Activated naive CD4-positive, alpha-beta T cell treated with anti-CD3 and anti-CD28 coated beads, Interleukin-2, amount 50 U/mL, for 72 hours (primary cell): ENCODE measurements around the gene MARCO. TPM values are rescaled to one million over a fixed set of nuclear protein-coding genes. Genes with fewer than 3 reads are reported as not detected.

Experiments
- ATAC-seq, 2 donors: fragments of 150-1000 bp; cut with Tn5 transposase; 2 replicates each; pipeline ENCODE4 v1.10.0; 2021; ENCODE audit warnings: mild to moderate bottlenecking in 2 of 2, moderate library complexity in 2 of 2
- DNase-seq, 2 donors: peaks; one replicate each; pipeline ENCODE4 v3.0.0; 2021 to 2022; ENCODE audit warnings: low spot score in 2 of 2
- H3K27ac Mint-ChIP-seq, 2 donors: one replicate each; pipeline ENCODE4 v1.8.0; 2022; ENCODE audit warnings: mild to moderate bottlenecking in 2 of 2, mixed read lengths in 2 of 2
- H3K36me3 Mint-ChIP-seq, 2 donors: one replicate each; pipeline ENCODE4 v1.8.0; 2022; ENCODE audit warnings: mixed read lengths in 2 of 2
- H3K9me3 Mint-ChIP-seq, 2 donors: one replicate each; pipeline ENCODE4 v1.8.0; 2022; ENCODE audit warnings: mixed read lengths in 2 of 2
- total RNA-seq, 2 donors: library from RNA; stranded (reverse); gene quantifications; one replicate each; pipeline ENCODE4 v1.2.3, GENCODE V29; 2022

MARCO gene
- total RNA-seq, 2 donors from 2014 or later, result not detected

DNA sequence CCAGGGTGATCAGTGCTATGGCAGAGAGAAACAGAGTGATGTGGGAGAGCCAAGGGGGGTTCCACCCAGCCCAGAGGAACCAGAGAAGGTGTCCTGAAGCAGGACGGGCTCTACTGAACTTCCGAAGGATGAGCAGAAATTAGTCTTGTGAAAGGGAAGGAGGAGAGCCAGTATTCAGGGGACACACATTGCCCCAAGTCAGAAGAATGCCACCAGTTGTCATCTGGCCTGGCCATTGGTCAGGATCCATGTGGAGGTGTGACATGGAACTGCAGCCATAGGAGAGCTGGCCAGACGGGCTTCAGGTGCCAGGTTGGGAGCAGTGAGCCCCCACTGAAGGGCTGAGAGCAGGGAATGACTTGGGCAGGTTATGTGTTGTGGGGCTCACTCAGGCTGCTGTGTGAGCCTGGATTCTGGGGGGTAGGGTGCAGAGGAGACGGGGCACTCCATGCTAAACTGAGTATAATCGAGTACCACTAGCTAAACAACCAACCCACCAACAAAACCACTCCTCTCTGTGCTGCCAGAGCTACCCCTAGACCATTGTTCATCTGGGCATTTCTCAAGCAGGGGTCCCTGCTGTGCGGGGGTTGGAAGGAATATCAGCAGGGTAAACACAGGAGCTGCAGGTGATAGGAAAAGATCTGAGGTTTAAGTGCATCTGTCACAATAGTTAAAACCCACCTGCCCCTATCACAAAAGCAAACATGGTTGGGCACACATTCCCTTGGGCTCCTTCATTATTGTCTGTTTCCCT is 25.3 kb downstream of the MARCO start:
- peaks cover 0 to 2% of the 10 kb centered on the region in 2 donors for H3K9me3 Mint-ChIP-seq
- ATAC-seq (no peak), DNase-seq (no peak)
- H3K27ac Mint-ChIP-seq, result no peak overlapping the region
- no peaks in the 10 kb centered on the region for H3K36me3 Mint-ChIP-seq

DNA sequence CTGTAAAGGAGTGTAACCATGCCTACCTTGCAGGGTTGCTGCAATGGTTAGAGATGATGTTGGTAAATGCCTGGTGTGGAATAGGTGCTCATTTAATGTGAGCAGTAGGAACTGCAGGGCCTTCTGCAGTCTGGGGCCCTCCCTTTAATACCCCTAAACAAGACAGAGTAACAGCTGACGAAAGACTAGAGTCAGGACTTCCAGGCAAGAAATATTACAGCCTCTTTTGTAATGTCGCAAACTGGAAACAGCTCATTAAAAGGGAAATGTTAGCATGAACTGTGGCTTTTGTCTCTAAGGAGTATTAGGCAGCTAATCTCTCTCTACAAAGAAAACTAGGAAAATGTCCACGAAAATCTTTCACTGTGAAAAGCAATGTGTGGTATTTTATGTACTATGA is 26.0 kb downstream of the MARCO start:
- Mint-ChIP-seq H3K27ac (no peak overlapping the region), H3K9me3 (no peaks in the 10 kb centered on the region), H3K36me3 (no peaks in the 10 kb centered on the region)
- no peak for ATAC-seq
- DNase-seq, result no peak

DNA sequence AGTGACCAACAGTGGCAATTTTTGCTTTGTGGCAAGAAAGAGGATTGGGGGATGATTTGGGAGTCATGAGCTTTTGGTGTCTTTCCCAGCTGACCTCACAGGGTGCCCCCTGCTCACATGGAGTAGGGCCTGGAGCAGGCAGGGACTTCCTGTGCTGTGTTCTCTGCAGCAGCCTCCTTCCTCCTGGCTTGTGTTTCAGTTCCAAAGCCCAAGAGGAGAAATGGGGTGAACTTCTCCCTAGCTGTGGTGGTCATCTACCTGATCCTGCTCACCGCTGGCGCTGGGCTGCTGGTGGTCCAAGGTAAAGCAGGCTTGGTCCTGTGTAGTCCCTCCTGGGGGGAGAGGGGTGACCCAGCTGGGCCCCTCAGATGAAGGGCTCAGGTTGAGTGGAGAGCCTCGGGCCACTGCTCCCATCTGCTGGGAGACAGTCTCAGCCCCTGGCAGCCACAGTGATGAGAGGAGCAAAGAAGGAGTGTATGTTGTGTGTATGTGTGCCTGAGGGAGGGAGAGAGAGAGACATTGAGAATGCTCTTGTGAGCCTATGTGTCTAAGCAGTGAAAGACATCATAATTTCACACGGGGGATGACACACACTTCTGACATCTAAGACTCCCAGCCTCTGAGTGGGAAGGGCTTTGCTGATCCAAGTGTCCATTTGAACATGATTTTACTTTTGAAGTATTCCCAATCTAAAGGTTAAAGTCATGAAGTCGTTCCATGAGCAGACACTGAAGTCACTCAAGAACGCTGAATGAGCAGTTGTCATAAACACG is 27.2 kb downstream of the MARCO start:
- DNase-seq, result no peak
- H3K27ac Mint-ChIP-seq, result peak overlapping the region in 1 of 2 donors; percentile 19
- no peaks in the 10 kb centered on the region for H3K9me3 Mint-ChIP-seq
- ATAC-seq, result no peak
- H3K36me3 Mint-ChIP-seq, result no peaks in the 10 kb centered on the region

DNA sequence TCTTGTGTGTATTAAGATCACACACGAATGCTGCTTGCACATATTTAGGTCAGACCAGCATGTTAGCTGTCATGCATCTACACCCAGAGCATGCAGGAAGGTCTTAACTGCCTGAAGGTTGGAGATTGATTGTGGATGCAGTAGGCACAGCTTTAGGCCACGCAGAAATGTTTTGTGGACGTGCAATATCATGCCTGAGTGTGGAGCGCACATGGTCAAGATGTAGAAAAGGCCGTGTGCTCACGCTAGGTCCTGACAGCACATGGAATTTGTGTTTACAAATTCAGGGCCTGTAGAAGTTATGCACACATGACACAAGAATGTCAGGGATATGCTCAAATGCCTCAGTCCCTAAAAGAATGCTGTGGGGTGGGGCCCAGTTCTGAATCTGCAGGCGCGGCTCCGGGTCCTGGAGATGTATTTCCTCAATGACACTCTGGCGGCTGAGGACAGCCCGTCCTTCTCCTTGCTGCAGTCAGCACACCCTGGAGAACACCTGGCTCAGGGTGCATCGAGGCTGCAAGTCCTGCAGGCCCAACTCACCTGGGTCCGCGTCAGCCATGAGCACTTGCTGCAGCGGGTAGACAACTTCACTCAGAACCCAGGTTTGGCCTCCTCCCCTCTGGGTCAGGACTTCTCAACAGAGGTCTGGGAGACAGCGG is 27.9 kb downstream of the MARCO start:
- Mint-ChIP-seq H3K27ac (no peak overlapping the region), H3K9me3 (no peaks in the 10 kb centered on the region), H3K36me3 (no peaks in the 10 kb centered on the region)
- ATAC-seq, result no peak
- DNase-seq, result no peak

DNA sequence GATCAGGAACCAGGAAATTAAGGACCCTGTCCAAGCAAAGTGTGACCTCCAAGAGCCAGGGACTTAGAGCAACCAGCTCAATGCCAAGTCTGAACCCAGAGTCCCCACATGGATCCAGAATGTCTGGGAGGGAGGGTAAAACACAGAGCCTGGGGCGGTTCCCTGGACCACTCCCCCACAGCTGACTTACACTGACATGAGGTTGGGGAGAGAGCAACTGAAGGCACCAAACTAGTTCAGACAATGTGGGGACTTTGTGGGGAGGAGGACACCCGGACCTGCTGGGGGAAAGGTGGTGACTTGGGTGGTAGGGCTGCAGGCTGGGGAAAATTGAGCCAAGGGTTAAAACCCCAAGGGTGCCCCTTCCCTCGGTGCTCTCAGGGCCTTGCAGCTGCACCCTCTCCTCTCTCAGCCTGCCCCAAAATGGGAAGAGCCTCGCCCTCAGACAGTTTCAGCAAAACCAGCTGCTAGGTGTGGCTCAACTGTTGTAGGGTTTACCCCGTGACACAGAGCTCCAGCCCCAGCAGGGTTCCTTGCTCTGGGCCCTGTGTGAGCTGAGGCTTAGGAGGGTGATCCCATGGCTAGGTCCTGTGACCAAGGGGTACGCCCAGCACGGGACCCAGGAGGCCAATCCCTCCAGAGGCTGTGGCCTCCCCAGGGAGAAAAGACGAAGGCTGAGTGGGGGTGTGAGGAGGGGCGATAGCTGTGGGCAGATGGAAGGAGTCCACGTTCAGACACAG is 28.6 kb downstream of the MARCO start:
- Mint-ChIP-seq H3K9me3 (no peaks in the 10 kb centered on the region), H3K27ac (no peak overlapping the region), H3K36me3 (no peaks in the 10 kb centered on the region)
- DNase-seq (no peak), ATAC-seq (no peak)

DNA sequence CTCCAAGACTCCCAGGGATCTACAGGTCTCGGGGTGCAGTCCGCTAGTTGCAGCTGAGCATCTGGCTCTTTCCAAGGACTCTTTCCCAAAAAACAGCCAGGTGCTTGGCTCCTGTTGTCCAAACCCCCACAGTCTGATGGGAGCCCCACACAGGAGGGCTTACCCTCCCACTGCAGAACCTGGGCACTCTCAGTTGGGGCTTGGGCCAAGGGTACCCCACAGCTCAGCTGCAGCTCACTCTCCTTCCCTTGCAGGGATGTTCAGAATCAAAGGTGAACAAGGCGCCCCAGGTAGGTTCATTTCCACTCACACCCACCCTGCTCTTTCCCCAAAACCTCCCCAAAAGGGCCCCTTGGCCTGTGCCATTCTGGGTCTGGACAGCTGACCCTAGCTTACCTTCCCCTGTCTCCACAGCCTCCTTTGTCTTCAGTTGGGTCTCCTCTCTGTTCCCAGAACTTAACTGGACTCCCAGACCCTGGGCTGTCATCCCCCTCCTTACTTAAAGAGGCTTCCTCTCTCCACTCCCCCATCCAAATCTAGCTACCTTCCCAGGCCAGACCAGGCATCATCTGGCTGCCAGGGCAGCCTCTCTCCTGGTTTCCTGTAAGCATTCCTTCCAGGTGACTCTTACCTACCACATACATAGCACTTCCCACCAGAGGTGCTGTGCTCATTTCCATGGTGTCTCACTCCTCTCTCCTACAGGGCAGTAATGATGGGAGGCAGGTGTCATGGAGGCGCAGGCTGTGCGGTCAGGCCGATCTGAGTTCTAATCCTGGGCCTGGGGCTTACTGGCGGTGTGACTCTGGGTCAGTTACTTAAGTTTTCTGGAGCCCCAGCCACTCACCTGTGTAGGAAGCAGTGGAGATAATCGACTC is 29.5 kb downstream of the MARCO start:
- ATAC-seq (no peak), DNase-seq (no peak)
- H3K9me3 Mint-ChIP-seq, result no peaks in the 10 kb centered on the region
- H3K36me3 Mint-ChIP-seq, result no peaks in the 10 kb centered on the region
- no peak overlapping the region for H3K27ac Mint-ChIP-seq

DNA sequence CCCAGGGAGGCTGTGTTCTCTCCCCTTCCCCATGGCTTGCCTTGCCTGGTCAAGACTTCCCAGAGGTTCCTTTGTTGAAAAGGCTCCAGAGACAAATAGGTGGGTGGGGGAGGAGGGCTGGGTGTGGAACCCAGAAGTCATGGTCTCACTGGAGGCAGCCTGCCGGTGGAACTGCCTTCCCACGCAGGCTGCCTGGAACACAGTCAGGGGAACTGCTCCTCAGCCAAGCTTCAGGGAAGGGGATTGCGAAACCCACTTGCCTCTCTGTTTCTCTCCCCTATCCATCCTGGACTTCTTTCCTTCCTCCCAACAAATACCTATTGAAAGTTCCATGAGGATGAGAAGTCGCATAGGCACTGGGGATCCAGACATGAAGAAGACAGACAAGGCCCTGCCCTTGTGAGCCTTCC is 31.6 kb downstream of the MARCO start:
- DNase-seq, result no peak
- H3K36me3 Mint-ChIP-seq, result no peaks in the 10 kb centered on the region
- H3K9me3 Mint-ChIP-seq, result peaks cover 5% of the 10 kb centered on the region in 2 donors
- no peak for ATAC-seq
- no peak overlapping the region for H3K27ac Mint-ChIP-seq

DNA sequence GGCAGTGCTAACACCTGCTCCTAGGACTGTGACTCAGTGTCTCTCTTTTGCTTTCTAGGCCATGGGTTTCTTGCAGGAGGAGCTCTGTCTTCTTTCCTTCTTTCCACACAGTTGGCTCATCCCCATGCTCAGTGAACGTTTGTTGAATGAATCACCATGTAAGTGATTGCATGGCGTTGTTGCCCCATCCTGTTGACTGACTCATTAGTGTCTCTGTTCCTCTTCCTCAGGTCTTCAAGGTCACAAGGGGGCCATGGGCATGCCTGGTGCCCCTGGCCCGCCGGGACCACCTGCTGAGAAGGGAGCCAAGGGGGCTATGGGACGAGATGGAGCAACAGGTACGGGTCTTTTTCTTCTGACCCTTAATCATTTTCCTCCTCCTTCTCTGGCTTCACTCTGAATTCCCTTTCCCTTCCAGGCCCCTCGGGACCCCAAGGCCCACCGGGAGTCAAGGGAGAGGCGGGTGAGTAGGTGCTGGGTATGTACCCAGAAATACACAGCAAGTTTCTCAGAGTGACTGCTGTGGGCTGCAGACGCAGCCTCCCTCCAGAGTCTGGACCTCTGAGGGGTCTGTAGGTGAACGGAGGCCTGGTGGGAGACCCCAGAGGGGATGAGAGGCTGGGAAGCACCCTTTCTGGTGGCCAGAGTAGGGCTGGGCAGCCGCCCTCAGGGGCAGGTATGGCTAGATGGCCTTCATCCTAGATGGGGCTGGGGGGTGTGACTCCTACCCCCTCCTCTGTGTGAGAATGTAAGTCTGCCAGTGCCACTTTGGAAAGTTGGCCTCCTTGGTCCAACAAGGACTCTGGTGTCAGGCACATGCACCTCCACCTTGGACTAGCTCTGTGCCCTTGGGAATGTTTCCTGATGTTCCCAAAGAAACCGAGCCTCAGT is 32.4 kb downstream of the MARCO start:
- ATAC-seq, result no peak
- DNase-seq, result no peak
- no peaks in the 10 kb centered on the region for H3K36me3 Mint-ChIP-seq
- H3K27ac Mint-ChIP-seq, result peak overlapping the region in 1 of 2 donors; percentile 84
- peaks cover 5% of the 10 kb centered on the region in 2 donors for H3K9me3 Mint-ChIP-seq

DNA sequence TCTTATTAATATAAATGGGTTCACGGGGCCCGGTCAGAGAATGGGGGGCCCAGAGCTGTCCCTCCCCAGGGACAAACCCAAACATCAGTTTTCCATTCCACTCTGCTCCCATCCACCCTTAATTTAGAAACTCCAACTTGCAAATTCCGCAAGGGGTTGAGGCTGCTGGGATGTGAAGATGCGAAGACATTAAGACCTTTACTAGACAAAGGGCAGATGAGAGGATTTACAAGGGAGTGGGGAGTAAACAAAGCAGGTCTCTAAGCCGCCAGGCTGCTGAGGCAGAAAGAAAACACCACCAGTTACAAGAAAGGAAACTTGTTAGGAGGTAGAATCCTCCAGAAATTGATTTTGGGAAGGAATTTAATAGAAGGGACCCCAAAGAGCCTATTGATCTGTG is 33.1 kb downstream of the MARCO start:
- ATAC-seq, result no peak
- DNase-seq, result no peak
- H3K27ac Mint-ChIP-seq, result no peak overlapping the region
- H3K36me3 Mint-ChIP-seq, result no peaks in the 10 kb centered on the region
- peaks cover 5% of the 10 kb centered on the region in 2 donors for H3K9me3 Mint-ChIP-seq

DNA sequence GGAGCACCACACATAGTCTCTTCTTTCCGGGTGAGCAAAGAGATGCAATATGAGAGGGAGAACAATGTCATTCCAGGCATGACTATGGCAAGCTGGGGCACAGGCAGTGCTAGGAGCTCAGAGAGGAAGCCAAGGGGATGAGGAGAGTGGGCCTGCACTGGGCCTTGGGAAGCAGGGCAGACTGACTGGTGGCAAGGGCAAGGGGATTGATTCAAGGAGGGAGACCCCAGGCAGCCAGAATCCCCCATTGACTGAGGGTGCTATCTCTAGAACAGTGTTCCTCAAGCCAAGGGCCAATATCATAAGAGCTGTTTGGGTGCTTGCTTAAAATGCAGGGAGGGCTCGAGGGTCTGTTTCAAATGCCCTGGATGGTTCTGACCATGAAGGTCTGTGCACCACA is 36.1 kb downstream of the MARCO start:
- no peak overlapping the region for H3K27ac Mint-ChIP-seq
- peaks cover 5% of the 10 kb centered on the region in 2 donors for H3K9me3 Mint-ChIP-seq
- ATAC-seq, result no peak
- no peaks in the 10 kb centered on the region for H3K36me3 Mint-ChIP-seq
- DNase-seq, result no peak

DNA sequence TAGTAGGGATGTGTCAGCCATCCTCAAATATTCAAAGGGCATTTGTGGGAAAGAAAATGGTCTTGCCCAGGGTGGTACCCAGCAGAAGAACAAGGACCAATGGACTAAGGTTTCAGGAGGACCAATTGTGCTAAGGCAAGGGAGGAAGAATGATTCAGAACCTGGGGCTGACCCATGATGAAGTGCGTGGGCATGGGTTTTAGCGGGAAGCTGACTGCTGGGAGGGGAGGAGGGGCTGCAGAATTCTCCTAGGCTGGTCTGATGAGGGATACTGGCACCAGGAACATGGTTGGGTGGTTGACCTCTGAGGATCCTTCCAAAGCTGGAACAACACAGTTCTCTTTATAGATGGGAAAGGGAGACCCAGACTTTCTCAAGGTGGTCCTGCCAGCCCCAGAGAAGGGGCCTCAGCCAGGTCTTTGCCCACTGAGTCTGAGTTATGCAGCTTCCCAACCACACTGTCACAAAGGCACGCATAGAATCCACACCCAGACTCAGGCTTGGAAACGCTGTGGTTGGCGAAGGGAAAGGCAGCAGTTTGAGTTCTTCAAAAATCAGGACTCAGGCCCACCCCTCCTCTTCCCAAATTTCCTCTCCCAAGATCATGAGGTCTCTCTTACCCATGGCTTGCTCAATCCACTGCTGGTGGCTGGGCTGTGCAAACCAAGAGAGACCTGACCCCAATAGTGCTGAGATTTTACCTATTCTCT is 37.3 kb downstream of the MARCO start:
- no peak for DNase-seq
- ATAC-seq, result no peak
- Mint-ChIP-seq H3K36me3 (no peaks in the 10 kb centered on the region), H3K9me3 (peaks cover 5% of the 10 kb centered on the region in 2 donors), H3K27ac (no peak overlapping the region)

DNA sequence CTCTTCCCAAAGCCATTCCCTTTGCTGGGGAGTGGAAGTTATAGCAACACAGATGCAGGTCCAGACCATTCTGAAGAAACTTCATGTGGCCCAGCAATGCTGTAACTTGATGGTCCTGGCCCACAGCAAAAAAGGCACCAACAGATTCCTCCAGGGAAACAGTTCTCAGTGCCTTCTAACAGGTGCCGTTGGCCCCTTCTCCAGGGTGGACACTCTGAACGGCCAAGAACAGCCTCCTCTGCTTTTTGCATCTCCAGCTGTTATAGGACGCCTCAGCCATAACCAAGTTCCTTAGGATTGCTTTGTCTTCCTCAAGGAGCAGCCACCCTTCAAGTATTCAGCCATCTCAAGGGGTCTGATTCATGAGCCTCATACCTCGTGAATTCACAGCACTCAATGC is 38.0 kb downstream of the MARCO start:
- Mint-ChIP-seq H3K27ac (no peak overlapping the region), H3K9me3 (peaks cover 5% of the 10 kb centered on the region in 2 donors), H3K36me3 (no peaks in the 10 kb centered on the region)
- DNase-seq (no peak), ATAC-seq (no peak)

DNA sequence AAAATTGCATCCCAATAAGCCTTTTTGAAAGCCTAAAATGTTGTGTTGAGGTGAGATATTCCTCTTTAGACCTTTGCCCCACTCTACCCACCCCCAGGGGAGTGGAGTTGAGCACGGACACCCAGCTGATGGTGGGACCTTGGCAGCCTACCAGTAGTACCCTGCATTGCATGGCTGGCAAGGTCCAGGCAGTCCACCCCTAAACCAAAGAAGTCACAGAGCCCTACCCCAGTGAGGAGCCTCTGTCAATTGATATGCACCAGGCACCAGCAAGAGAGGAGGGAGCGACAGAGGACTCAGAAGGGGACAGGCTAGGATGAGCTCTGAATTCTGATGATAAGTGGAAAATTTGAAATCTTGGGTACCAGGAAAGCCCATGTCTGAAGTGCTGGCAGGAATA is 38.6 kb downstream of the MARCO start:
- Mint-ChIP-seq H3K27ac (peak overlapping the region in 1 of 2 donors; percentile 36), H3K9me3 (peaks cover 5% of the 10 kb centered on the region in 2 donors), H3K36me3 (no peaks in the 10 kb centered on the region)
- DNase-seq, result no peak
- no peak for ATAC-seq

DNA sequence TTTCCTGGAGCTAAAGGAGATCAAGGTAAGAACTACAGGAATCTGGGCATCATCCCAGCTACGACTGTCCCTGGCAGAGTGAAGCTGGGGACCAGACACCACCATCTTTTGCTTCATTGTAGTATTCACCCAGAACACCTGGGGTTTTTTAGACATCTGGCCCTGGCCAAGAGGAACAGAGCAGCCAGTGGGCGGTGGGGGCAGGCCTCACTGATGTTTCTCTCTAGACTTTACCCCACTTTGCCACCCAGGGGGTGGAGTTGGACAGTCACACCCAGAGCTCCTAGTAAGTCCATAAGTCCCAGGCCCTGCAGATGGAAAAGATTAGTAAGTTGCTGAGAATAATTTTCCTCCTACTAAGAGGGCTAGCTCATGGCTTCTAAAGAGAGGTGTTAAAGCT is 39.6 kb downstream of the MARCO start:
- Mint-ChIP-seq H3K36me3 (no peaks in the 10 kb centered on the region), H3K27ac (no peak overlapping the region), H3K9me3 (peaks cover 5% of the 10 kb centered on the region in 2 donors)
- DNase-seq (no peak), ATAC-seq (peak in 1 of 2 donors; percentile 35)

DNA sequence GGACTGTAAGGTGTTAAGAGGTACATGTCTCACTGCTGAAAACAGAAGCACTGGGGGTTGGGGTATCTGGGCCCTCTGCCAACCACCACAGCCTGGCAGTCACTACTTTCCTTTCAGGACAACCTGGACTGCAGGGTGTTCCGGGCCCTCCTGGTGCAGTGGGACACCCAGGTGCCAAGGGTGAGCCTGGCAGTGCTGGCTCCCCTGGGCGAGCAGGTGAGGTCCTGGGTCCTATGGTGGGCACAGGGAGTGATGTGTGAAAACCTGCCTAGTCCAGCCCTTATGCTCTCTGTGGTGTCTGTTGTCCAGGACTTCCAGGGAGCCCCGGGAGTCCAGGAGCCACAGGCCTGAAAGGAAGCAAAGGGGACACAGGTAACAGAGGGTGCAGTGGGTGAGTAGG is 40.0 kb downstream of the MARCO start:
- Mint-ChIP-seq H3K9me3 (peaks cover 2 to 3% of the 10 kb centered on the region in 2 donors), H3K27ac (no peak overlapping the region), H3K36me3 (no peaks in the 10 kb centered on the region)
- ATAC-seq (no peak), DNase-seq (no peak)
